DMS114 treated with DMSO at 0.1 percent for 48 hours (cell line): ENCODE data around the gene TRIM17.
A peak's percentile ranks its signal among the peaks of the same experiment; 100 is the strongest.

Experiments used
- DNase-seq: peaks from one replicate; lab custom pipeline; 2025; ENCODE audit not compliant: unreplicated experiment; lab: John Stamatoyannopoulos, UW

TRIM17 gene, protein sequence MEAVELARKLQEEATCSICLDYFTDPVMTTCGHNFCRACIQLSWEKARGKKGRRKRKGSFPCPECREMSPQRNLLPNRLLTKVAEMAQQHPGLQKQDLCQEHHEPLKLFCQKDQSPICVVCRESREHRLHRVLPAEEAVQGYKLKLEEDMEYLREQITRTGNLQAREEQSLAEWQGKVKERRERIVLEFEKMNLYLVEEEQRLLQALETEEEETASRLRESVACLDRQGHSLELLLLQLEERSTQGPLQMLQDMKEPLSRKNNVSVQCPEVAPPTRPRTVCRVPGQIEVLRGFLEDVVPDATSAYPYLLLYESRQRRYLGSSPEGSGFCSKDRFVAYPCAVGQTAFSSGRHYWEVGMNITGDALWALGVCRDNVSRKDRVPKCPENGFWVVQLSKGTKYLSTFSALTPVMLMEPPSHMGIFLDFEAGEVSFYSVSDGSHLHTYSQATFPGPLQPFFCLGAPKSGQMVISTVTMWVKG

DNA sequence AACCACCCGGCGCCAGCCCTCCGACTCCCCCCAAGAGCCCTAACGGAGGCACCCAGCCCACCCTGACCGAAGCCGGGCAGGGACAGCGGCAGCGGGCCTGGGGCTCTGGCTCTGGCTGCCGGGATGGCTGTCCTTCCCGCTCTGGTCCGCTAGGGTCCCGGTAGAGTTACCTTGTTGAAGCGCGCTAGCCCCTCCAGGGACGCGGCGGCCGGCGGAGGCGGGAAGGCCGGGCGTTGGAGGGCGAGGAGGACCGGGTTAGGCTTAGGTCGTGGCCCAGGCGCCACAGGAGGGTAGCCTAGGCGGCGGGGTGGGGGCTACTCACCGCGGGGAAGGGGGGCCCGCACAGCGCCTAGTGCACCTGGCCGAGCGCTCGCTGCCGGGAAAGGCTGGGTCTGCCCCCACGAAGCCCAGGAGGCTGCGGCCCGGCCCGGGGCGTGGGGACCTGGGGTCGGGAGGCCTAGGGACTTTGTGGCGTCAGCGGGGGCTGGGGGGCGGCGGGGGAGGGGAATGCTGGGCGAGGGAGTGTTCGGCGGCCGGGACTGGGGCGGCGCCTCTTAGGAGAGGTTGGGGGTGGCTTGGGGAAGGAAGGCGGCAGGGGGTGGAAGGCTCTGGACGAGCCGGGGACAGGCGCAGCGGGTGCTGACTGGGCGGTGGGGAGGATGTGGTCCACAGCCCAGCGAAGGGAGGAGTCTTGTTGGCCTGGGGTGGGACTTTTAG lies at the start of gene TRIM17:
Gene TRIM17 (minus strand): TSS at position 645 of the 717 bp plus-strand sequence. CDS start 1,789 bp downstream, outside the sequence.
- peak; percentile 21 for DNase-seq

DNA sequence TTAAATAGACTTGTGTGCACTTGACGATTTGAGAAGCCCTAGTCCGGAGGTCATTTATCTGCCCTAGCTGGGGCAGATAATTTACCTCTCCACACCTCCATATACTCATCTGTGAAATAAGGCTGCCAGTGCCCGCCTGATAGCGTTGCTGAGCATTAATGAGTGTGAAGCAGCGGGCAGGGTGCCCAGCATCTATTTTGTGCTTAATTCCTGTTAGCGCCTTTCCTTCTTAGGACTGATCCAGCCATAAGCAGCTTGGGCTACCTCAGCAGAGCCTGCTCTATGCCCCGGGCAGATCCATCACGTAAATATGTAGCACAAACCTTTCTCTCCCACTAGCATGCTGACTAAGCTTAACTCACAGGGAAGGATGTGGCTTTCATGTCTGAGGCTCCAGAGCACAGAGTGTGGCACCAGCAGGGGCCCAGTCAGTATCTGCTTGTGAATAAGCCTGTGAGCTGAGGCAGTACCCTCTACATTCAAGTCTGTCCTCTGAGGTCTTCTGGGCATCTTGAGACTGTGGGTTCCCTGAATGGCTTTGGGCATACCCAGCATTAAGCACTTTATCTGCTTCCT lies 49.0 kb upstream of the TRIM17 start:
- DNase-seq, result no peak

DNA sequence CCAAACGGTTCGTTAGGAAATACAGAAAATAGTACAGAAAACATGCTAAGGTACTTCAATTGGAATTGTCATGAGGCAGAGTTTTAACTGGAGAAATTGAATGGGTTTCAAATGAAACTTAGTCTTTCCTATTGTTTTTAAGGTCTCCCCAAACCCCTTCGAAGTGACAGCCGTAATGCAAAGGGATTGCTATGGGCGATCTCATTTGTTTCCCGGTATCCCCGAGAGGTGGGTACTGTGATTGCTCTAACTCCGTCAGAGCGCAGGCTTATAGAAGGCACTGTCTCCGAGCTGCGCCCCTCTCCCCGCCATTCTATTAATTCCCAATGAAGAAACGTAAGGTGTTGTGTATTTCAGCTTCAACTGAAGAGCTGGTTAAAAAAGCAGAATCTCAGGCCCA lies 48.5 kb upstream of the TRIM17 start:
- DNase-seq, result no peak

DNA sequence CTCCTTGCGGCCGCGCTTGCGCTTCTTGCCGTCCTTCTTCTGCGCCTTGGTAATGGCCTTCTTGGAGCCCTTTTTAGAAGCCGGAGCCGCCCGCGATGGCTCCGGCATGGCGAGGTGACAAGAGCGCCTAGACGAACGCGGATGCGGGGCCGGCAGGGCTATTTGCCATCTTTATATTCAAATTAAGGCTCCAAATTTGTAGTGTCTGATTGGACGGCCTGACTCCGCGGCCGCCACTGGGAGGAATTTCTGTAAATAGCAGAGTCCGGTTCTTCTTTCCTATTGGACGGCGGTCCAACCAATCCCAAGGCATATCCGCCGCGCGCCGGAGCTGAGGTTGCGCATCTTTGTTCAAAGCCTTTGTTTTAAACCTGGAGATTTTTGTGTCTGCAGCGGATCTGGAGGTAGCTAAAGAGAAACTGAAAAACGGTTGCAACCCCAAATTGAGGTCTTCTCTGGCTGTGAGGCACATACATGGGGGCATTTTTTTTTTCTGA lies 47.9 kb upstream of the TRIM17 start:
- peak; percentile 71 for DNase-seq

DNA sequence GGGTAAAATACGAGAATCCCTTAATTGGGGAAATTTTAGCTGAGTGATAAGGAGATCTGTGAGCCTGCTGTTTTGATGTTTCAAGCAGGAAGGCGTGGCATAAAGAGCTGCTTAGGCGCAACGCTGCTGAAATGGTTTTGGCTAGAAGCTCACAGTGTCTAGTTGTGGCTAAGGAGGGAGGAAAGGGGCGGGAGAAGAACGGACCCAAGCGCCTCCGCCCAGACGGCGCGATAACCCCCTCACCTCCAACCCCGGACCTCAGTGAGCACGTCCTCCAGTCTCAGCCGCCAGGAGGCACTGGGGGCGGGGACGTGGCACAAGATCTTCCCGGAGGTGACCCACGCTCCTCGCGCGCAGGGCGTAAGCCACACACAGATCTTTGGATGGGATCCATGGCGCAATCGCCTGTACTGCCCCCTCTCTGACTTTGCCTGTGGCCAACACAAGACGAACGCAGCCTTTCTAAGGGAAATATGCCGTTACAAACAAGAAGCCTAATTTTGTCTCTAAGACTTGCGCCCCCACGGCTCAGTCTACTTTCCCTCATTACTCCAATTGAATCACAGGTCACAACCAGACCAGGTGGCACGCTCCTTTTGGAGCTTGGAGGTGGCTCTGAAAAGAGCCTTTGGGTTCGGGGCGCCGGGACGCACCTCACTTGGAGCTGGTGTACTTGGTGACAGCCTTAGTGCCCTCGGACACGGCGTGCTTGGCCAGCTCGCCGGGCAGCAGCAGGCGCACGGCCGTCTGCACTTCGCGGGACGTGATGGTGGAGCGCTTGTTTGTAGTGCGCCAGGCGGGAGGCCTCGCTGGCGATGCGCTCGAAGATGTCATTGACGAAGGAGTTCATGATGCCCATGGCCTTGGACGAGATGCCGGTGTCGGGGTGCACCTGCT lies 47.1 kb upstream of the TRIM17 start:
- peak; percentile 25 for DNase-seq

DNA sequence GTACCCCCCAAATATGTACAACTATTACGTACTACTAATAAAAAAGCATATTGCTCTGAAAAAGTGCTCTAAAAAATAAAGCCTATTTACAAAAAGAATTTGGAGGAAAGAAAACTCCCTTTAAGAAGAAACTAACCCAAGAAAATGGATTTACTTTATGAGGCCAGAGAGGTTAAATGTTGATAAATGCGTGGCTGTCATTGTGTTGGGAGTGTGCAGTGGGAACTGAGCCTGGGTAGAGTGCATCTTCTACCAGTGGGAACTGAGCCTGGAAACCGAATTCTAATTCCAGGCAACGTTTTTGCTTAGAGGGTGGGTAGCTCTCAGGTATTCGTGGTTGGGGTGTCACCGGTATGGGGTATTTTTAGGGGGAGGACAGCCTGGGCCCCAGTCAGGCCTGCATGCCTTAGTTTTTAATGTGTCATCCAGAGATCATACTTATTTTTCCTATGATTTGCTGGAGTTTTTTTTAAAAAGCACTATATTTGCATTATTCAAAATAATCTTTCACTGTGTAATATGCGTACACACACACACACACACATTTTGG lies 46.4 kb upstream of the TRIM17 start:
- DNase-seq, result no peak

DNA sequence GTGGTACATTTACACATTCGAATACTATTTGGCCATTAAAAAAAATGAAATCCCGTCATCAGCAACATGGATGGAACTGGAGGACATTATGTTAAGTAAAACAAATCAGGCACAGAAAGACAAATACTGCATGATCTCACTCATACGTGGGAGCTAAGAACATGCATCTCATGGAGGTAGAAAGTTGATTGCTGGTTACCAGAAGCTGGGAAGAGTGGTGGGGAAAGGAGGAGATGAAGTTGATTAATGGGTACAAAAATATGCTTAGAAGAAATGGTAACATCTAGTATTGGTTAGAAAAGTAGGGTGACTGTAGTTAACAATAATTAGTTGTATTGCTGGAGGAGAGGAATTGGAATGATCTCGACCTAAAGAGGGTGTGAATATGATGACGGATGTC lies 45.9 kb upstream of the TRIM17 start:
- no peak for DNase-seq

DNA sequence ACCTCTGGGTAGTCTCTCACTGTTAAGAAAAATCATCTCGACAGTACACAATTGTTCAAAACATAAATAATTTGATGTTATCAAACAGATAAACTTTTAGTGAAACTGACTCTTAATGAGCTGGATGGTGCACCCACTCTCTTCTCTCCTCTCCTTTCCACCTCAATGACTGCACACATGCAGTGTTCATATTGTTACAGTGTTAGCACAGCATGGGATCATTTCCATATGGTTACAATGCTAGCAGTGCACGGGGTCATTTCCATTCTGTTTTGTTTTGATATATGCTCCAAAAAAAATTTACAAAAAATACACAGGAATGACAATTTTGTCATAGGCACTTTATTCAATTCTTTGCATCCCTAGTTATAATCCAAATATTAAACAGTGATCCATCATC lies 44.2 kb upstream of the TRIM17 start:
- no peak for DNase-seq

DNA sequence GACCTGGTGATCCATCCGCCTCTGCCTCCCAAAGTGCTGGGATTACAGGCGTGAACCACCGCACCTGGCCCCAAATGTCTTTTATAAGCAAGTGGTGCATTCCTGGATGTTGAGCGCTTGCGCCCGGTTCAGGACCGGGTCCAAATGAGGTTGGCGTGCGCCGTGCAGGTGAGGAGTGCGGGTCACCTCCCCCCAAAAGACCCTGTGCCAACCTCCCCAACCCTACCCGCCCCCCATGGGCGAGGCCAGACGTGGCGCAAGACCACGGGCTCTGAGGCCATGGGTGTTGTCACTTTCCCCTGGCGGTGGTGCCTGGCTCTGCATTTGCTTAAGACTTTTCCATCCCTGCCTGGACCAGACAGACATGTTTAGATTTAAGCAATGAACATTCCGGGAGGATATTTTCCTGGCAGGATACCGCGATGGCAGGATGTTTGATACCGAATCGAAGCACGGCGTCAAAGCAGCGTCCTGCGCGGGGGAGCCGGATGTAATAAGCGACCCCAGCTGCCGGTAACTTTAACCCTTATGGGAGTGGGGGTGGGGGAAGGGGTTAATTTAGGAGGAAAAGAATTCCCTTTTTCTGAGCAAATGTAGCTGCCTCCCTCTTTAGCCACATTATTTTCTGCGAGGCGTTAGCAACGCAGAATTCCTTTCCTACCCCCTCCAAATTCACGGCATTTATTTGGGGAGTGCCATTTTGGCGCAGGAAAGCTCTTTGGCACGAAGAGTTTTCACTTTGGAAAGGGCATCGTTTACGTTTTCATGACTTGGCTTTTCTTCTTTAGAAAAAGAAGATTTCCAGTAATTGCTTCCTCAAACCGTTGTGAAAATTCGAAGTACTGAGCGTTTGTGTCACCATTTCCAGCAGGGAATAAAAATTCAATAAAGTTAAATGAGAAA lies 42.7 kb upstream of the TRIM17 start:
- DNase-seq, result peak; percentile 82

DNA sequence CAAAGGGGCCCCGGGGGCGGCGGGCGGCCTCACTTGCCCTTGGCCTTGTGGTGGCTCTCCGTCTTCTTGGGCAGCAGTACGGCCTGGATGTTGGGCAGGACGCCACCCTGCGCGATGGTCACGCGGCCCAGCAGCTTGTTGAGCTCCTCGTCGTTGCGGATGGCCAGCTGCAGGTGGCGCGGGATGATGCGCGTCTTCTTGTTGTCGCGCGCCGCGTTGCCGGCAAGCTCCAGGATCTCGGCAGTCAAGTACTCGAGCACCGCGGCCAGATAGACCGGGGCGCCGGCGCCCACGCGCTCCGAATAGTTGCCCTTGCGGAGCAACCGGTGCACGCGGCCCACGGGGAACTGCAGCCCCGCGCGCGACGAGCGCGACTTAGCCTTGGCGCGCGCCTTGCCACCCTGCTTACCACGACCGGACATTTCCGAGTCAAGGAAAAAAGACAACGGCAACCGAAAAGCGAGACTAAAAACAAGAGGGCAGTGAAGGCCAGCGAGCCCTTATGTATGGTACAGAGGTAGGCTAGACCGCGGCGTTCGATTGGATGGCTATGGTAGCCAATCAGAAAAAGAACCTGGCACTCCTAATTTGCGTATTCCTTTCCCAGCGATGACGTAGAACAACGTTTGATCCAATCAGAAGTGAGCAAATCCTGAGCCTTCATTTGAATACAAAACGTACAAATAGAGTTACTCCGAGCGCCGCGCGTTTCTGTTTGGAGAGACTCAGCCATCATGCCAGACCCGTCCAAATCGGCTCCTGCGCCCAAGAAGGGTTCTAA lies 40.9 kb upstream of the TRIM17 start:
- peak; percentile 100 for DNase-seq

DNA sequence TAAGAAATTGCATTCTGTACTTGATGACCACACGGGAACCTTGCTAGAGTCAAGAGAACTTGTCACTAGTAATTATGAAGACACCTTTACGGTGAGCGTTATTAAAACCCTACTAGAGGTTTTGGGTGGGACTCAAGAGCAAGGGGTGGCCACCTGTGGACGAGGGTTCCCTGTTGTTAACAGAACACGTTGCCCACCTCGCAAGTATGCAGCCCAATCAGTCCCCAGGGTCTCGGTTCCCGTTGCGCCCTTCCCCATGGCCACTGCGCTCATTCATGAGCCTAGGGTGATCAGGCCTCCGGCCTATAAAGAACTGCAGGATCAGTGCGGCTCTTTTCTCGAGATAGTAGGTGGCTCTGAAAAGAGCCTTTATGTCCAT lies 40.3 kb upstream of the TRIM17 start:
- no peak for DNase-seq

DNA sequence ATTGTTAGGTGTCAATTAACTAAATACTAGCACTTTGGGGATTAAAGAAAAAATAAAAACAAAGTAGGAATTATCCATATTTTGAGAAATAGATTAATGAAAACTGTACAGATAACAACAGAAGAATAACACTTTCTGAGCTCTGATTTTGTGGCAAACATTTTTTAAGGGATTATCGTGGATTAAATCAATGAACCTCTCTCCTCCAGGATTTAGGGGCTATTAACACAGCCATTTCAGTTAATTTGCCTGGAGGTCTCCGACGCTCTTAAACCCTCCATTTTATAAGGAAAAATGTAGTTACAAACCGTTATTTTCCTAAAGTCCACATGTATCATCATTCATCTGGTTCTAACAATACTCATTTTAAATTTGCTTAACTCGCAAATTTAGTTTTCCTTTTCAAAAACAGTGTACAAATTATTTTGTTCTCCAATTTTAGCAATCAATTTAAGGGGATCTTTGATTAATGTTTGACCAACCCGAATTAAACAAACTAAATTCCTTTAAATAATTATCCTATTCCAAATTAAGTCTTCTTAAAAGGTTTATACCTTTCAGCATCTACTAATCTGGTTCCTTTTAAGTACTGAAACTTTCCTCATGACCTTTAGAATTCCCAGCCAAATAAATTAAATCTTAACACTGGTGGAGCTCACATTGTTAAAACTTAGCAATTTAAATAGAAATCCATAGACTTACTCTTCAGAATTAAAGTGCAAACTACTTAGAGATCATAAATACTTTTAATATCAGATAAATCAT lies 39.8 kb upstream of the TRIM17 start:
- no peak for DNase-seq

DNA sequence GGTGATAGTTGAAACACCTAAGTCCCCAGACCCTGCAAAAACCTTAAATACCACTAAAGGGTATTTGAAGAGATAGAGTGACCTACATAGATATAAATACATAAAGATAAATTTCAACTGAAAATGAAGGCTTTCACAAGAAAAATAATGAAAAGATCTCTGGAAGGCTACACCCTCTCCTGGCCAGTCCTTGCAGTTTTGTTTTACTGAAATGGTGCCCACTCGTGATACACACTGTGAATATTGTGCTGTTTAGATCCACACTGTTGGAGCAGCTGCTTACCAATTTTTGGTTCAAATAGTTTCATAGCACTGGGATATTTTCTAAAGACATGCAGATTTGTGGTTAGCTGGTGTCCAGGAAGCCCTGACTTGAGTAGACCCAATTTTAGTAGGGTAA lies 39.1 kb upstream of the TRIM17 start:
- DNase-seq, result peak; percentile 9

DNA sequence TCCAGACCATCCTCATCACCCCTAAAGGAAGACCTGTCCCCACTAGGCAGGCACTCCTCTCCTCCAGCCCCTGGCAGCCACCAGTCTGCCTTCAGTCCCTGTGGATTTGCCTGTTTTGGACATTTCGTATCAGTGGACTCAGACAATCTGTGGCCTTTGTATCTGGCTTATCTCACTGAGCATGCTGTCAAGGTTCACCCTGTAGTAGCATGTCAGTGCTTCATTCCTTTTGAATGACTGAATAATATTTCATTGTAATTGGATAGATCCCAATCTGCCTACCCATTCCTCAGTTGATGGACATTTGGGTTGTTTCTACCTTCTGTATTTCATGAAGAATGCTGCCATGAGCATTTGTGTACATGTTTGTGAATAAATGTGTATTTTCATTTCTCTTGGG lies 37.6 kb upstream of the TRIM17 start:
- no peak for DNase-seq

DNA sequence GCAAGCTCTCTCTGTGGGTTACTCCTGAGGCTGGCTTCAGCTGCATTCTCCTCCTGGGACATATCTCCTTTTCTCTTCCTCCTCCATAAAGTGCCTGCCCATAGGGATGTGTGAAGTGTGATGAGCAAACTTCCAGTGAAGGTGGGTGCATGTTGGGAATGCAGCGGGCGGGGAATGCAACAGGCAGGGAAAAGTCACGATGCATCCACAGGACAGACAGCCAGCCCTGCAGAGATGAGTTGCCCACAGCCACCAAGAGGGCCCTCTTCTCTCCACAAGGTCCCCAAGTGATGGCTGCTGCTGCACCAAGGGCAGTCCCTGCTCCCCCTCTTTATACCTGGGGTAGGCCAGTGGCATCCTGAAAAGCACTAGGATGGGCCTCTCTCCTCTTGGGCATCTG lies 37.0 kb upstream of the TRIM17 start:
- no peak for DNase-seq

DNA sequence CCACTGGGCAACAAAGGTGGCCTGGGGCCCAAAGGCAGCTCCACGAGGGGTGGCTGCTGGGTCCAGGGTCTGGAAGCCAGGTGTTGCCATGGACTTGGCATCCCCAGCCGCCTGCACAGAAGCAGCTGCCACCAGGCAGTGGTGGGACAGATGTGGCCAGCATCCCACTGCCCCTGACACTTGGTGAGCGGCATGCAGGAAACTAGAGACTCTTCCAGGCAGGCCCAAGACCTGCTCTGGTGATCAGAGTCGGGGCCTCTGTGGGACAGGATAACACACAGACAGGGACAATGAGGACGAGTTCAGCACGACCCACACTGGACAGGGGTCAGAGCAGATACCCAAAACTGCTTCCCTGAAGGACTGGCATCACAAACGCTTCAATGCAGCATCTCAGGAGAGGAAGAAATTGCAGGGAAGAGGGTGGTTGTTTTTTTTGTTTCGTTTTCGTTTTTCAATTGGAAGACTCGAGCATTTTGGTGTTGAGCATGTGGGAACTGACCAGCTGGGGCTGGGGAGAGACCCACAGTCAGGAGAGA lies 36.4 kb upstream of the TRIM17 start:
- DNase-seq, result no peak

DNA sequence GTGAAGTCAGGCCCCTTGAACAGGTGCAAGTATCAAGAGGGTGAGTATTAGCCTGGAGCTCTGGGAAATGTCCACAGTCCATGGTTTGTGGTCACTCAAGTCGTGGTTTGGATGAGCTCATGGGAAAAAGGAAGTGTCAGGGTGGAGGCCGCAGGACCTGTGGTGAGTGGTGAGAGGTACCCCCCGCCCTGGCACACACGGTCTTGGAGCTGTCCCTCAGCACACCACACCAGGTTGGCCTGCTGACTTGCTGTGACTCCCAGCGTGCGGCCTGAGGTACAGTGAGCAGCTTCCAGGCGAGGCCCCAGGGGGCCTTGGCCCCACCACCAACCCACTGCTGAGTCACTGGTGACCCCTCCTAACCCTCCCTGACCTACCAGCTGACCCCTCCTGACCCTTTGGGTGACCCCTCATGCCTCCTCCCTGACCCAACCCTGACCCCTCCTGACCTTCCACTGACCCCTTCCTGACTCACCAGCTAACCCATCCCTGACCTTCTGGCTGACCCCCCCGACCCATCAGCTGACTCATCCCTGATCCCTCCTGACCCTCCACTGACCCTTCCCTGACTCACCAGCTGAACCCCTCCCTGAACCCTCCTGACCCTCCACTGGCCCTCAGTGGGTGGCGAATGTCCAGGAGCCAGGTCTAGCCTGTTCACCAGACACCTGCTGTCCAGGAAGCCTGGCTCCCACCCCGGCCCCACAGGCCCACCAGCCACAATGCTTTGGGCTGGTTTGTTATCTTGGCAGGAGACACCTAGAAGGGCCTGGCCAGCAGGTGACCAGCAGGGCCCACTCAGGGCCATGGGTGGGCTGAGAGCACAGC lies 35.7 kb upstream of the TRIM17 start:
- no peak for DNase-seq
